ENCODE data around the gene PLD2.
A peak's percentile ranks its signal among the peaks of the same experiment; 100 is the strongest.
"Not testable (repeated sequence)": the region's sequence is repeated elsewhere in the genome, so short reads cannot be mapped to it uniquely, and the experiment has no call there.

PLD2 gene

DNA sequence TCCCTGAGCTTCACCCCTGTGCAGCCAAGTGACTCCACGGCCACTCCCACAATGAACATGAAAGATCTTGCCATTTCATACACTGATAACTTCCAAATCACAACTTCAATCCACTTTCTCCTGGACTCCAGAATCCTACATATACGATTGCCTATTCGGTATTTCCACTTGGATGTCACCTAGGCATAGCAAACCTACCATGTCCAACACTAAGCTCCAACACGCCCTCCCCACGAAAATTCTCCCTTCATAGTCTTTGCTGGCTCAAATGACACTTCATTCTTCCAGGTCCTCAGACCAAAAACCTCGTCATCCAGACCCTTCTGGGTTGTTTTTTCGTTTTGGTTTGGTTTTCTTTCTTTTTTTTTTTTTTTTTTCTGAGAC lies 16.3 kb upstream of the PLD2 start:
- no peak for DNase-seq (ENCODE audit: low read depth)

DNA sequence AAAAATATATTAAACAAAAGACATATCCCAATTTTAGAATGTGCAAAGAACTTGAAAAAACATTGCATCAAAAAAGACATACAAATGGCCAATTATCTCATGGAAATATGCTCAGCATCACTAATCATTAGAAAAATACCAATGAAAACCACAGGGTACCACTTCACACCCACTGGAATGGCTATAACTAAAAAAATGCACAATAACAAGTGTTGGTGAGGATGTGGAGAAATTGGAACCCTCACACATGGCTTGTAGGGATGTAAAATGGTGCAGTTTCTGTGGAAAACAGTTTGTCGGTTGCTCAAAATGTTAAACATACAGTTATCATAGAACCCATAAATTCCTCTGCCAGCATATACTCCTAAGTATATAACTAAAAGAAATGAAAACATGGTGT lies 11.8 kb upstream of the PLD2 start:
- no peak for DNase-seq (ENCODE audit: low read depth)

DNA sequence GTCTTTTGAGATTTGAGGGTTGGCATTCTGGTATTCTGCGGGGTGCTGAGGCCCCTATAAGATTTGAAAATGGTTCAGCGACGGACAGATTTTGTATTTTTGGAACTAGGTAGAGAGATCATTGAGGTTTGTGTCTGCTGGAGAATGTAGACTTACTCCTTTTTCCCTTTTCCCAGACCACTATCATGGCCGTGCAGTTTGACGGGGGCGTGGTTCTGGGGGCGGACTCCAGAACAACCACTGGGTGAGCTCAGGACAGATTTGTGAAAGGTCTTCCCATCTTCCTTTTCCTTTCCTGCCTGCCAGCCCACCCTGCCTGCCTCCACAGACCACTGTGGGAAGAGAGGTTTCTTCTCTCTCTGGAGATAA lies 10.4 kb upstream of the PLD2 start:
- DNase-seq (ENCODE audit: low read depth), result no peak

DNA sequence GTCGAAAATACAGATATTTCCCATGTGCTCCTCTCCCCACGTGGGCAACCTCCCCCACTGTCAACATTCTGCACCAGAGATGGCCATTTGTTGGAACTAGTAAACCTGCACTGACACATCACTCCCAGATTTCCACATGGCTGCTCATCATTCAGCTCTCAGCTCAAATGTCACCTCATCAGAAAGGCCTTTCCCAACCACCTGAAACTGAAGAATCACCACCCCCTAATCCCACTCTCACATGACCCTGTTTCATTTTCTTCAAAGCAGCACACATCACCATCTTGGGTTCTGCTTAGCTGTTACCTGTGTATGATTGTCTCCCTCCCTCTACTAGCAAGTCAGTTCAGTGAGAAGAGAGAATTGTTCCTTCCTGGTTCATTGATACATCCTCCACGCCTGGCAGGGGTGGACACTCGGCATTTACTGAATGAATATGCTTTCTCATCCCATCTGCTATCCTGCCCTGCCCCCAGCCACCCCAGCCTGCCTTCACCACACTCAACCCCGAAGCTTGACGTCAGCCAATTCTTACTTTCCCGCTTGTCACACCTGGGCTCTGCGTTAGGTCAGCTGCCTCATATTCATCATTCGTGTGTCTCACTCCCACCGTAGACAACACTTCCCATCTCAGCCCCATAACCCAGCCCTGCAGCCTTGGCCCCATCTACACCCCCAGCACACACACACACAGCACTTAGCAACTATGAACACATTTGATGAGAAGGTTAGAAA lies 6.3 kb upstream of the PLD2 start:
- no peak for DNase-seq (ENCODE audit: low read depth)

DNA sequence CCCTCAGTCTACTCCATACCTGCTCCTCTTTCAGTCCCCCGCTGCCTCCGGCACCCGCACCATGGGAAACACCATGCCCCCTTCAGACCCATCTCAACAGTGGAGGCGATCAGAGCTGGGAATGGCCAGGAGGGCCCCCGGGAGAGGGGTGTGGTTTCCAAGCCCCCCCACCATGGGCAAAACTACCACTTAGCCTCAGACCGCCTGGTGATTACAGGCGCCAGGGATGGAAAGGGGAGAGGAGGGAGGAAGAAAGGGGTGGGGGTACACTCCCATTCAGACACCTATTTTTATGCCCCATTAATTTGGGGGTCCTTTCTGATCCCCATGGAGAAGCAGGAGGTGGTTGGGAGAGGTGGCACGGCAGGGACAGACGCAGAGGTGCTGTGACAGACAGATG lies 4.7 kb upstream of the PLD2 start, which contains the start of gene C17orf114:
TSS of gene C17orf114 (minus strand) at position 101 of the 400 bp plus-strand sequence.
- no peak for DNase-seq (ENCODE audit: low read depth)

DNA sequence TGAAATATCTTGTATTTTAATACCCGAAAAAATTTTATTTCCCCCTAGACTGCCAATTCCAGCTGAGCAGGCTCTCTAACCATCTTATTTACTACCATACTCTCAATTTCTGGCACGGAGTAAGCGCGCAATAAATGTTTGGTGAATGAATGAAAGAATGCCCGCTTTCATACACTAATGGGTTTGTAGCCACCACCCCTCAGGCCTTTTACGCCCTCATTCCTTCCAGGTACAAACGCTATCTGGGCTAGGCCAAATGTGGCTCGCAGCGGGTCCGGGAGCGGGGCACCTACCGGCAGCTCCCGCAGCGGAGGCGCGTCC lies 536 bp upstream of the PLD2 start:
- DNase-seq (ENCODE audit: low read depth), result no peak

DNA sequence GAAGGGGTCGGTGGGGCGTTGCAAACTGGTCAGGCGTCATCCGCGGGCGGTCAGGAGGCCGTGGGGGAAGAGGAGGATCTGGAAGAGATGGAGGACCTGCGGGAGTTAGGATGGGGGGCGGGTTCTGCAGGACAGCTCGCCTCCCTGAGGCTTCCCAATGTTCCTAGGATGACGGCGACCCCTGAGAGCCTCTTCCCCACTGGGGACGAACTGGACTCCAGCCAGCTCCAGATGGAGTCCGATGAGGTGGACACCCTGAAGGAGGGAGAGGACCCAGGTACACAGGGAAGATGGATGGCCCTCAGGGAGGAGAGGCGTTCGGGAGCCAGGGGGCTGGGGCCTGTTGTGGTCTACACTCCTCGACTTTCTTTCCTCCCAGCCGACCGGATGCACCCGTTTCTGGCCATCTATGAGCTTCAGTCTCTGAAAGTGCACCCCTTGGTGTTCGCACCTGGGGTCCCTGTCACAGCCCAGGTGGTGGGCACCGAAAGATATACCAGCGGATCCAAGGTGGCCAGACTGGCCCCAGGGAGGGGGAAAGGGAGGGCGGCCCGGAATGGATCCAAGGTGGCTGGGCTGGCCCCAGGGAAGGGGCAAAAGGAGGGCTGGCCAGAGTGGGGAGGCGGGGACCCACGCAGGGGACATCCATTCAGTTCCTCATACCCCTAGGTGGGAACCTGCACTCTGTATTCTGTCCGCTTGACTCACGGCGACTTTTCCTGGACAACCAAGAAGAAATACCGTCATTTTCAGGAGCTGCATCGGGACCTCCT lies 839 bp downstream of the PLD2 start:
- no peak for DNase-seq (ENCODE audit: low read depth)

DNA sequence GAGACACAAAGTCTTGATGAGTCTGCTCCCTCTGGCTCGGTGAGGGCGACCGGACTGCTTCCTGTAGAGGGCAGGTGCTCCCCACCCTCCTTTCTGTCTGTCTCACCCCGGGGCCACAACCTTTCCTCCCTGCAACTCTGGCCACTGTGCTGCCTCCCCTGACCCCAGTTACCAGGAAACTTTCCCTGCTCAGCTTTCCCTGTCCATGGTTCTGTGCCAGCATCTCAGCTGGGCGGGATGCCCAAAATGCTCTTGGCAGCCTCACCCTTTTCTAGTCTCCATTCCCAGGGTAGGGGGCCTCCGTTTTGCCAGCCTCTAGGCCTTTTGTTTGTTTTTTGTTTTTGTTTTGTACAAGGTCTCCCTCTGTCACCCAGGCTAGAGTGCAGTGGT lies 1.4 kb downstream of the PLD2 start:
- DNase-seq (ENCODE audit: low read depth), result no peak

DNA sequence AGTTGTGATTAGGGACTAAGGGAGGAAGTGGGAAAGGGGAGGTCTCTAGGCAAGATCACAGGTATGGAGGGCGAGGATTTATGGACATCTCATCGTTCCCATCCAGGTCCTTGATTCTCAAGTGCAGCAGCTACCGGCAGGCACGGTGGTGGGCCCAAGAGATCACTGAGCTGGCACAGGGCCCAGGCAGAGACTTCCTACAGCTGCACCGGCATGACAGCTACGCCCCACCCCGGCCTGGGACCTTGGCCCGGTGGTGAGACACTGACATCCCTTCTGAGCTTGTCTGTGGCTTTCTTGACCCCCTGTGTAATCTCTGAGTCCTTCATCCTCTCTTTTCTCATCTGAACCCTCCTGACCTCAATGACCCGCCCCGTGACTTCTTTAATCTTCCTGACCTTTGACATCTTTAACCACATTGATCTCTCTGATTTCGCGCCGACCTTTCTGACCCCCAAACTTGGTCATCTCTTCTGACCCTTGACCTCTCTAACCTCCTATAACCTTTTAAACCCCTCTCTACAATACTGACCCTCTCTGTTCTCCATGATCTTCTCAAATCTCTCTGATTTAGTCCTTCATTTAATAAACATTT lies 3.8 kb downstream of the PLD2 start:
- DNase-seq (ENCODE audit: low read depth), result no peak

DNA sequence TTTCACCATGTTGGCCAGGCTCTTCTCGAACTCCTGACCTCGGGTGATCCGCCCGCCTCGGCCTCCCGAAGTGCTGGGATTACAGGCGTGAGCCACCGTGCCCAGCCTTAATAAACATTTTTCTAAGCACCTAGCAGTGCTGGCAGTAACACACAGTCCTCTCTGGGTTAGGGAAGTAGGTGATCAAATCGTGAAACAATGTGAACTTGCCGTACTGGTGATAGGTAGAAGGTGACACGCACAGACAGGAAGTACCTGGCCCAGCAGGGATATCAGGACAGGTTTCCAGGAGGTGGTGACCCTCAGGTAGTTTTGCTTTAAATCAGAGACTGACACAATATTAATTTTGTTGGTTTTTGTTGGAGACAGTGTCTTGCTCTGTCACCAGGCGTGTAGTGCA lies 4.5 kb downstream of the PLD2 start:
- no peak for DNase-seq (ENCODE audit: low read depth)

DNA sequence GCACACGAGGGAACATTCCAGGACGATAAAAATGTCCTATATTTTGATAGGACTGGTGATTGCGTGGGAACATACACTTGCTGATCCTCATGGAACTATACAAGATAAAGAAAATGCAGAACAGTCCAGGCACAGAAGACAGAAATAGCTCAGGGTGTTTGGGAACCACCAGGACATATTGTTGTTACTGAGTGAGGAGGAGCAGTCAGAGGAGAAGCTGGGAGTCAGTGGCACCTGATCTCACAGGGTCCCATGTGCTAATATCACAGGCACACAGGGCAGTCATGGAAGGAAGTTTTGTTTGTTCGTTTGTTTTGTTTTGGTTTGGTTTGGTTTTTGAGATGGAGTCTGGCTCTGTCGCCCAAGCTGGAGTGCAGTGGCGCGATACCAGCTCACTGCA lies 5.7 kb downstream of the PLD2 start:
- no peak for DNase-seq (ENCODE audit: low read depth)

DNA sequence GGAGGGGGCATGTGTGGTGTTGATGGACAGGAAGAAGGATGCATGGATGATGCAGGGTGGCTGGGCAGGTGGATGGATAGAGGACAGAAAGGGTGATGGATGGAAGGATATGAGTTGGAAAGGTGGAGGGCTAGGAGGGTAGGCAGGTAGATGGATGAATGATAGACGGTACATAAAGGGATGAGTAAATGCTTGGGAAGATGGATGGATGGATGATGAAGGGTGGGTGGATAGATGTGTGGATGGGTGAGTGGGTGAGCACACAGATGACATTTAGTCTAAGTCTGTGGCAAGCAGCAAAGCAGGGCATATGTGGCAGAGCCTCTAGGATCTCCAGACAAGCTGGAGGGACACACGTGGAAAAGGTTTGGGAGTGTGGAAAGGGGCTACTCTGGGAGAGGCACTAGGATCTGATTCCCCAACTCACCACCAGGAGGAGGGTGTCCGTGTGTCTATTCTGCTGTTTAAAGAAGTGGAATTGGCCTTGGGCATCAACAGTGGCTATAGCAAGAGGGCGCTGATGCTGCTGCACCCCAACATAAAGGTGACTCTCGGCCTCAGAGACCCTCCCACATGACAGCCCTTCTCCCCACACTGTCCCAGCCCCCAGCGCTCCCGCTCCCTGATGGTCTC lies 8.2 kb downstream of the PLD2 start:
- DNase-seq (ENCODE audit: low read depth), result no peak

DNA sequence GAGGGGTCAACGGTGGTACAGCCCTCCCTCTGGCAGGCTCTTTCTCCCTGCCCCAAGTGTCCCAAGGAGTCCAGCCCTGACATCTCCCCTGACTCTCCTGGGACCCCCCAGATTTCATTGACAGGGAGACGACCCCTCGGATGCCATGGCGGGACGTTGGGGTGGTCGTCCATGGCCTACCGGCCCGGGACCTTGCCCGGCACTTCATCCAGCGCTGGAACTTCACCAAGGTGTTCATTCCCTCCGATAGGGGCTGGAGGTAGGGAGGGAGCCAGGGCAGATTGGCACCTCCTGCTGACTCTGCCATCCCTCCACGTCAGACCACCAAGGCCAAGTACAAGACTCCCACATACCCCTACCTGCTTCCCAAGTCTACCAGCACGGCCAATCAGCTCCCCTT lies 9.9 kb downstream of the PLD2 start:
- DNase-seq (ENCODE audit: low read depth), result no peak

DNA sequence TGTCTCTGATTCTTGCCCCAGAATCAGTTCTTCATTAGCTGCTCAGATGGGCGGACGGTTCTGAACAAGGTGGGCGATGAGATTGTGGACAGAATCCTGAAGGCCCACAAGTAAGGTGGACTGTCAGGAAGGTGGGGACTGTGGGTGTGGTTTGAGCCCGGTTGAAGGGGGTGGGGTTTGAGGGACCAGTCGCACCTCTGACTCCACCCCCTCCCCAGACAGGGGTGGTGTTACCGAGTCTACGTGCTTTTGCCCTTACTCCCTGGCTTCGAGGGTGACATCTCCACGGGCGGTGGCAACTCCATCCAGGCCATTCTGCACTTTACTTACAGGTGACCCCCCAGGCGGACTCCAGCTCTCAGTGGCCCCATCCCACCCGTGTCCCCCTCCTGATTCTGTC lies 11.3 kb downstream of the PLD2 start:
- no peak for DNase-seq (ENCODE audit: low read depth)

DNA sequence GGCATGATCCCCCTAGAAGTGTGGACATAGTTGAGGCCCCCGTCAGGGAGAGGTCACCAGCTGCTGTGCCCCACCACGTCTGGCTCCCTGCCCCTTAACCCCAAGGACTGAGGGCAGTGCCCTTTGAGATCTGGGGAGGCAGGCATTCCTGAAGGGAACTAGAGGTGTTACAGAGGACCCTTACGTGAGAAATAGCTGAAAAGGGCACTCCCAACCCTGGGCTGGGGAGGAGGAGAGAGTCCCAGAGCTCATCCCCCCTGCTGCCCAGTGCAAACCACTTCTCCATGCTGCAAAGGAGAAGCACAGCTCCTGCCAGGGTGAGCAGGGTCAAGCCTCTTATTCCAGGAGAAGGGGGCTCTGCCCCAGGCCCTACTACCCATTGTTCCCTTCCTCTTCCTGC lies 15.9 kb downstream of the PLD2 start:
- no peak for DNase-seq (ENCODE audit: low read depth)

DNA sequence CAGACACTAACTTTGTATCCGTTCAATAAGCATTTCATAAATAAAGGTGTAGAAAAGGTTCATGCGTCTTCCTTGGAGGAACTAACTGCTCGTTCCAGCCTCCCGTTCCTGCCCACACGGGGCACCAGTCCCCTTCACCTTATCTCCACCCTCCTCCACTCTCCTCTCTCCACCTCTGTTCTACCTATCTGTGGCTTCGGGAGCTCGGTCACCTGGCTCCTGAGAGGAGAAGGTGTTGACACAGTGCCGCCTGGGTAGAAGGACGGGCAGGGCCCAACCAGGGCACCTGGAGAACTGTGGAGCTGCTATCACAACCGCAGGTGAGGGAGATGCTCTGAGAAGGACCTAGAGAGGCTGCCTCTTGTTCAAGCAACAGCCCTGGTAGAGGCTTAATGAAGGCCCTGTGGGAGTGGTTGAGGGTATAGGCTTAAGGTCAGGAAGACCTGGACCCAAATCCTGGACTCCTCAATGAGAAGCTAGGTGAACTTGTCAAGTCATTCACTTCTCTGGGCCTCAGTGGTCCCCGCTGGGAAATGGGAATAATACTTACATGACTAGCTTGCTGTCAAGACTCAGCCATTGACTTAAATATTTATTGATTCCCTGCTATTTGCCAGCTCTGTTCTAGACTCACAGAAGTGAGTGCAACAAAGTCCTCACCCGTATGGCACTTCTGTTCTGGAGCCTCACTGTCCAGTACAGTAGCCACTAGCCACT lies 16.6 kb downstream of the PLD2 start:
- DNase-seq (ENCODE audit: low read depth), result no peak

DNA sequence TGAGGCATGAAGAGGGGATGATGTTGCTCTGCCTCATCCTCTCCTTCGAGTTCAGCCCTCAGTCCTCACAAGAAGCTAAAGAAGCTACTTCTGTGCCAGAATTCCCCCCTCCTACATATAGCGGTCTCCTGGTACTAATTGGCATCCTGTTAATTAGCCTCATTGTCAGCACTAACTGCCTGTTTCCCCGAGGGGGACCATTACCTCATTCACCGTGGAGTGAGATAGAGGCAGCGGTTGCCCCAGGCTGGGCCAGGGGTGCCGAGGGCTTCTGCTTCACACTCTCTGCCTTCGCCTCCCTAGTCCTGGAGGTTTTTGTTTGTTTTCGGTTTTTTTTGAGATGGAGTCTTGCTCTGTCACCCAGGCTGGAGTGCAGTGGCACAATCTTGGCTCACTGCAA lies 20.4 kb downstream of the PLD2 start:
- no peak for DNase-seq (ENCODE audit: low read depth)

DNA sequence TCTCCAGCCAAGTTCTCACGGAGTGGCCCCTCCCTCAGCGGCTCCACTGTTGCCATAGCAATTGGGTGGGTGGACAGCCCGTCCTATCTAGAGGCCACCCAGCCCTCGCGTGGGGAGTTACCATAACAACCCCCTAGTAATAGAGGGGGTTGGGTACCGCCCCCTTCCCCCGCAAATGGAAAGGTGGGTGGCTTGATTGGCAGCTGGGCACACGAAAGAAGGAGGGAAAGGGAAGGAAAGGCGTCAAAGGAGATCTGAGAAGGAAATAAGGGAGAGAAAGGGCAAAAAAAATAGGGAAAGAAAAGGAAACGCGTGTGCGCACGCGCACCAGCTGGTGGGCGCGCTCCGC lies 25.9 kb downstream of the PLD2 start:
- not testable (repeated sequence) for DNase-seq (ENCODE audit: low read depth)

DNA sequence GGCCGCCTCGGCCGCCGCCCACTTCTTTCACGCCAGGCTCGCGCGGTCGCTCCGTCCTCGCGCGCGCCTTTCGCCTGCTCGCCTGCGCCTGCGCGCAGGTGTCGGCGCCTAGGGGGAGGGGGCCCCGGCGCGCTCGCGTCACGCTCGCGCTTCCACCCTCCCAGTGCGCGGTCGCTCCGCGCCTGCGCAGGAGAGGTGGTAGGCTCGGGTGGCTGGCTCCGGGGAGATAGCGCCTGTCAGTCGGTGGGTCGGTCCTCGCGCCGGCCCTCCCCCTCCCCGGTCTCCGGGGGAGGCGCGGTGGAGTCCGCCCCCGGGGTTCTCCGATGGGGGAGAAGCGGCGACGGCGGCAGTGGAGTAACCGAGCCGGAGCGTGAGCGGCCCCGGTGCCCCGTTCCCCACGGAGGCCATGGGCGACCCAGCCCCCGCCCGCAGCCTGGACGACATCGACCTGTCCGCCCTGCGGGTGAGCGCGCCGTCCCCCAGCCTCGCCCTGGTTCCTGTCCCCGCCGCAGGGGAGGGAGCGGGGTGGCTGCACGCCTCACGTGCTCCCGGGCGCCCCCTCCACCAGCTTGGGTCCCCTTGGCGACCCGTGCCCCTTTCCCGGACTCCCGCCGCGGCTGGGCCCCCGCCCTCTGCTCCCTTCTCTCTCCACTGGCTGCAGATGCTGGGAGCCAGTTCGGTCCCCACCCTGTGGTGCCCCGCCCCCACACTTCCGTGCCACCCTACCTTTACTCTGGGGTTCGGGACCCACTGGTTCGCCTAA lies 26.4 kb downstream of the PLD2 start, which contains the start of gene MINK1:
TSS of gene MINK1 (plus strand) at position 163 of the 763 bp plus-strand sequence. CDS start at position 407, 244 bp downstream.
- peak; percentile 69 for DNase-seq (ENCODE audit: low read depth)

DNA sequence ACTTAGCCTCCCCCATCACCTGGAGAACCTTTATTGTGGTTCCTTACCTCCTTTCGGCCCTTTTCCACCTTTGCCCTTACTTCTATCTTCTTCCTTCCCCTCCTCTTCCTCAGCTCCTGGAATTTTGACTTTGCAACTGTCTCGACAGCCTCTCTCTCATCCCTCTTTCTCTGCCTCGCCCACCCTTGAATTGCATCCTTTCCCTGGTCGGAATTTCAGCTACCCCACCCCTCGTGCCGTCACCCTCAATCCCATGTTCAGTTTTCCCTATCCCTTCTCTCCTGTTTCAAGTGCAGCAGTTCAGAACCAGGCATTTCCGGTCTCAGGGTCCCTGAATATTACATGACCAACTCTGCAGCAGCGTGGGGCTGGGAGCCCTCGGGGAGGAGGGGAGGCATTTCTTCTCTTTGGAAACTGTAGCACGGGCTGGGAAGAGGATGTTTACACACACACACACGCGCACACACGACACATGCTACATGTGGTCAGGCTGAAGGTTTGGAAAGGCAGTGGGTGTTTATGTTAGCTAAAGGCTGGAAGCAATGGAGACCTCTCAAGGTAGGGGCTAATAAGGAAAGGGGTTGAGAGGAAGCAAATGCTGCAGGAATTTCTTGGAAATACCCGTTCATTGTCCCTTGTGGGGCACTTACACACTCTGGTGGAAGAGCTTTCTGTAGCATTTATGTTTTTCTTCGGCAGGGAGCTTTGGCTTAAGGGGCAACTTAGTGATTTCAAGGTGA lies 27.2 kb downstream of the PLD2 start:
- DNase-seq (ENCODE audit: low read depth), result no peak

DNA sequence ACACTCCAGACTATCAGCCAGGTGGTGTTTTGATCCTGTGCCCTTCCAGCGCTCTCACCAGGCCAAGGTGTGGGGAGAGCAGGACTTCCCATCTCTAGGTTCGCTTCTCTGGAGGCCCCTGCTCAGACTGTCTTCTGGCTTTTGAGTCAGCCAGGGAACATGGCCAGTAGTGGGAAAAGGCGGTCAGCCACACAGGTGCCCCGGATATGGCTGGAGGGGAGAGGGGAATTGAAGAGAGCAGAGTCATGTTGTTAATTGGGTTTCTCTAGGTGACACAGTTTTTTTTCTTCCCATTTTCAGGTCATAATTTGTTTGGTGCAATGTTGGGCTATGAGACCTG lies 27.7 kb downstream of the PLD2 start:
- DNase-seq (ENCODE audit: low read depth), result no peak
